GM23248 (cell line): ENCODE data around the gene ASIC1.

Experiments used
- EZH2 ChIP-seq: fragments of 200-600 bp; sonication (generic); IDR thresholded peaks from 2 replicates; pipeline ENCODE4 v1.6.1; 2018; ENCODE audit warnings: antibody characterized with exemption, mild to moderate bottlenecking; ENCODE audit not compliant: insufficient read depth, poor library complexity, severe bottlenecking
- EZH2phosphoT487 ChIP-seq: fragments of 200-600 bp; sonication (generic); IDR thresholded peaks from 2 replicates; pipeline ENCODE4 v1.6.1; 2018; ENCODE audit warnings: antibody characterized with exemption, moderate library complexity, mild to moderate bottlenecking, low read depth; ENCODE audit not compliant: insufficient read depth

DNA sequence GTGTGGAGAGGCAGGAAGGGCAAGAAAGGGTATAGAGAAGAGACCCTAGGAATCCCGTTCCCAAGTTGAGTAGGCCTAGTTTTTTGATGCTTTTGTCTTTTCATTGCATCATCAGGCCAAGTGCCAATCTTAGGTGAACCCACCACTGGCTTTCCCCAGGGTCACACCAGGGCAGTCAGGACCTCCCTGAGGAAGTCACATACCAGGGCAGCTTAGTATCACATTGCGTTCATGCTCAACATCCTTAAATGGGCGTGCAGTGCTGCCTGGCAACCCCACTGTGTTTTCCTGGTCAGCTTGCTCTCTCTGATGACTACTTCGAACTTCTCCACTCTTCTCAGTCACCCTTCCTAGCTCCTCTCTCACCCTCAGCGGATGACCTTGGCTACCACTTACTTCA lies 9.0 kb downstream of the ASIC1 start:
- TF ChIP-seq EZH2phosphoT487 (no peak), EZH2 (no peak)
